HG02885 (cell line): ENCODE measurements around the gene GNA12.
A peak's percentile ranks its signal among the peaks of the same experiment; 100 is the strongest.
"Not testable (repeated sequence)": the region's sequence is repeated elsewhere in the genome, so short reads cannot be mapped to it uniquely, and the experiment has no call there.

Experiments
- ATAC-seq: cut with Tn5 transposase; IDR thresholded peaks from one replicate; pipeline ENCODE4 v1.9.1; 2021; ENCODE audit warnings: mild to moderate bottlenecking; ENCODE audit not compliant: unreplicated experiment, poor library complexity

GNA12 gene

GRCh38 chr7:2705371-2706096 is 138.6 kb downstream of the GNA12 start:
- ATAC-seq: no peak

- no peak for ATAC-seq
These were observed 141.5 kb downstream of the GNA12 start for GRCh38 chr7:2702594-2702957.

- no peak for ATAC-seq
These were observed 142.1 kb downstream of the GNA12 start for GRCh38 chr7:2701832-2702593.

- ATAC-seq: no peak
These were observed 142.7 kb downstream of the GNA12 start for GRCh38 chr7:2701424-2701823.

GRCh38 chr7:2700141-2700850 is 143.8 kb downstream of the GNA12 start:
- ATAC-seq: no peak

- ATAC-seq: no peak
These were observed 144.9 kb downstream of the GNA12 start for GRCh38 chr7:2699289-2699620.

GRCh38 chr7:2698581-2699288 is 145.4 kb downstream of the GNA12 start:
- ATAC-seq: peak; percentile 97

GRCh38 chr7:2694122-2694436 is 150.0 kb downstream of the GNA12 start:
- not testable (repeated sequence) for ATAC-seq

- not testable (repeated sequence) for ATAC-seq
These were observed 150.5 kb downstream of the GNA12 start for GRCh38 chr7:2693420-2694121.

- no peak for ATAC-seq
These were observed 151.6 kb downstream of the GNA12 start for GRCh38 chr7:2692543-2692942.

GRCh38 chr7:2691932-2692439 is 152.1 kb downstream of the GNA12 start:
- ATAC-seq: not testable (repeated sequence)

- ATAC-seq: no peak
These were observed 152.9 kb downstream of the GNA12 start for GRCh38 chr7:2691011-2691707.

GRCh38 chr7:2689951-2690705 is 154.0 kb downstream of the GNA12 start:
- ATAC-seq: no peak

GRCh38 chr7:2689343-2689847 is 154.7 kb downstream of the GNA12 start:
- no peak for ATAC-seq

GRCh38 chr7:2688409-2689342 is 155.4 kb downstream of the GNA12 start:
- peak; percentile 74 for ATAC-seq

GRCh38 chr7:2687881-2688318 is 156.2 kb downstream of the GNA12 start, which contains the start of gene AMZ1:
Gene AMZ1 (plus strand): TSS chr7:2688202. CDS start chr7:2700452, 12,250 bp downstream.
- no peak for ATAC-seq

- ATAC-seq: no peak
These were observed 156.7 kb downstream of the GNA12 start for GRCh38 chr7:2687338-2687869.
